Measurements from ENCODE around the gene GRIP2.

Gene GRIP2

GRCh38 chr3:14539742-14540491 is at the start of gene GRIP2:
Gene GRIP2, minus strand, starts transcription at chr3:14540342. Its CDS starts 34 bp downstream, at chr3:14540308.
- DNase-seq (ENCODE audit: low read depth, low spot score): no peak

DNA sequence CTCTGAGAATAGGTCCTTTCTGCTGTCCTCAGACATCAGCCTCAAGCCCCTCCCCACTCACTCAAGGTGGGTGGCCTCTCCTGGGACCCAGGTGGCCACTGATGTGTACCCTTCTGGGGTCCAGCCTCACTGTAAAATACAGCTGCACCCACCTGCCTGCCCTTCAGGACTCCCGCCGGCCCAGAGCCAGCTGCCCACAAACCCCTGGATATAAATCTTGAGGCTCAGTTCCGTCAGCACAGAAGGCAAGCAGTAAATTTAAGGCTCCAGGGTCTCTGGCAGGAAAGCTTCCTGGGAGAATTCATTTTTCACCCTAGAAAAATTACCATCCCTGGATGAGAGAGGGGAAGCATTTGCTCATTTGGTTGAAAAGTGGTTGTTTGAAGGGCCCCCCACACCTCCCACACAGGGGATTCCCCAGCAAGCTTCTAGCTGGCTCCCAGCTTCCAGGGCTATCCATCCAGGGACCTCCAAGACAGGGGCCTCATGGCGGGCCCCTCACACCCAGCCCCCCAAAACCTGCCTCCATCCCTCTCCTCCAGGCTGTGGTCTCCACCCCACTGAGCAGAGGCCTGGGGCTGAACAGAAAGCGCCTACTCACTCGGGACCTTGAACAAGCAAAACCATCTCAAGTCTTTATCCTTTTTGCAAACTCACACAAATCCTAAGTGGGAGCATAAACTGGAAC is 48.4 kb upstream of the GRIP2 start:
- DNase-seq (ENCODE audit: low read depth, low spot score): no peak

DNA sequence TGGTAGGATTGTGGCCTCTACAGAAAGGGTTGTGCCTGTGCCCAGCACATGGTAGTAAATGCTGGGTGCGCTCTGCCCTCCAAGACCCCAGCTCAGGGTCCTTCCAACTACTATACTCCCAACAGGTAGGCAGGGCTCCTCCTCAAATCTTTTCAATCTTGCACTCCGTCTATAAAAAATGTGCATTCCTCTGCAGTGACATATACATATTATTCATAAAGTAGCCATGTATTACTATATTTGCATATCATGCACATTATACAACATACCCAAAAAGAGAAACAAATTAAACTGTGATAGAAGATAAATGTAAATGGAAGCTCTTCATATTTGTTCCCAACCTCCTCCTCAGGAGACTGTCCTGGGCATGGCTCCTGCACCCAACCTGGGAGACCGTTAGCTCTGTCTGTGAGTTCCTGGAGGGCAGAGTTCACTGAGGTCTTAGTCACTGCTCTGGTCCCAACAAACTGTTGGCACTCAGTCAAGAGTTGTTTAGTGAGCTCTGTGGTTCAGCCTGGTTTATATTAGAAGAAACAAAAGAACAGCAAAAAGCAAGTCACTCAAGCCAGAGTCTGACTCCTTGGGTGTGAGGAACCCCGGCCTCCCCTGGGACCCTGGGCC is 47.7 kb upstream of the GRIP2 start:
- DNase-seq (ENCODE audit: low read depth, low spot score): peak; percentile 26

DNA sequence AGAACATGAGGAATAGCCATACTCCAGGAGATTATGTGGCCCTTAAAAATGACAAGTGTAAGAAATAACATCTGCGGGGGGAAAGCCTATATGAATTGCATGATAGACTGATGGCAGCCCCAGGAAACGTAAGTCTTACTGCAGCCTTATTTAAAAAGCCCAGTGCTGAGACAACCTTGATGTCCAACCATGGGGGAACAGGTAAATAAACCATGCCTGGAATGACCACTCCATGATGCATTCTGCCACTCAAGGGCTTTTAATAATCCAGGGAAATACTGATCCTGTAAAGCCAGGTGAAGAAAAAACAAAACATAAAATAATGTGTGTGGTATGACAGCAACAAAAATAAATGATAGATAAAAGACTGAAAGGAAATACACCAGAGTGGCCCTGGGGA is 46.5 kb upstream of the GRIP2 start:
- DNase-seq (ENCODE audit: low read depth, low spot score): no peak

- peak; percentile 36 for DNase-seq (ENCODE audit: low read depth, low spot score)
Measured at GRCh38 chr3:14583548-14584091, 43.5 kb upstream of the GRIP2 start.

- peak; percentile 28 for DNase-seq (ENCODE audit: low read depth, low spot score)
Measured at GRCh38 chr3:14582045-14582410, 41.9 kb upstream of the GRIP2 start.

DNA sequence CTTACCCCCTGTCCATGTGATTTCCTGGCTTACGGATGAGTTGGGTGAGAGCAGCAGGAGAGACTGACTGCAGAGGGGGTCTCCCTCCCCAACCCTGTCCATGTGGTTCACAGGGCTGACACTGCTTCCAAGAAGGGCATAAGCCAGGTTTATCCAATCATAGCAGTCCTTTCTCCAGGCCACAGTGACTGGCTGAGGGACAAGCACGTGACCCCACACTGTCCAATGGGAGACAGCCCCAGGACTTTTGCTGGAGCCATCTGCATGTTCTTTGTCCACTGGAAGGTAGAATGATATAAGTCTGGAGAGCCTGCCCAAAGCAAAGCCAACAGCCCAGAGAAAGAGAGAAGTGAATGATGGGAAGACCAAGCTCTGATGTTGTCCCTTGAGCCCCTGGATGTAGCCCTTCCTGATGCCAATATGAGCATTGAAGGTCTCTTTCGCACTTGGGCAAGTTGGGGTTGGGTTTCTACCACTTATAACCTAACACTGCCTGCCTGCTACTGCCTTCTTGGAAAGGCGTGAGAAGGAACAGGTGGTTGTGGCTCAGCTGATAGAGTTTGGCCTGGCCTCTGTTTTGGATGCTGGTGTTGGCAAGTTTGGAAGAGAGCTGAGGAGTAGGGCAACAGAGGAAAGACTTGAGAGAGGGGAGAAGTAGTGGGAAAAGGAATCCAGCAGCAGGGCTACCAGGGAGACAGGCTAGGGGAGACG is 41.3 kb upstream of the GRIP2 start:
- no peak for DNase-seq (ENCODE audit: low read depth, low spot score)

GRCh38 chr3:14577897-14578296 is 37.8 kb upstream of the GRIP2 start:
- DNase-seq (ENCODE audit: low read depth, low spot score): no peak

DNA sequence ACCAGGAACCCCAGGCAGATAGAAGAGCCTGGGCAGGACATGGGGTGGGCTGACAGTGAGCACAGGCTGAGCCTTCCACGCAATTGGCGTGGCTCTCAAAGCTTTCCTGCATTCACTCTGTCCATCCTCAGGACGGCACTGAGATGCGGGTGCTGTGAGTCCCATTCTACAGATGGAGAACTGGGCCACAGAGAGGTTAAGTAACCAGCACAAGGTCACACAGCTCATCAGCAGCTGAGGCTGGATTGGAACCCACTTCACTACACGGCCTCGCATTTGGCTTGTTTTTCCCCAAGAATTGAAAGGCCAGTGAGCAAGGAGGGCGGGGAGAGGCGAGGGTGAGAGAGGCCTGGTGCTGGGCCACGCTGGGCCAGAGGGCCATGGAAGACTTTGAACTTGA is 36.0 kb upstream of the GRIP2 start:
- no peak for DNase-seq (ENCODE audit: low read depth, low spot score)

- DNase-seq (ENCODE audit: low read depth, low spot score): no peak
Measured at GRCh38 chr3:14574183-14574582, 34.0 kb upstream of the GRIP2 start.

GRCh38 chr3:14573706-14574105 is 33.6 kb upstream of the GRIP2 start:
- no peak for DNase-seq (ENCODE audit: low read depth, low spot score)

DNA sequence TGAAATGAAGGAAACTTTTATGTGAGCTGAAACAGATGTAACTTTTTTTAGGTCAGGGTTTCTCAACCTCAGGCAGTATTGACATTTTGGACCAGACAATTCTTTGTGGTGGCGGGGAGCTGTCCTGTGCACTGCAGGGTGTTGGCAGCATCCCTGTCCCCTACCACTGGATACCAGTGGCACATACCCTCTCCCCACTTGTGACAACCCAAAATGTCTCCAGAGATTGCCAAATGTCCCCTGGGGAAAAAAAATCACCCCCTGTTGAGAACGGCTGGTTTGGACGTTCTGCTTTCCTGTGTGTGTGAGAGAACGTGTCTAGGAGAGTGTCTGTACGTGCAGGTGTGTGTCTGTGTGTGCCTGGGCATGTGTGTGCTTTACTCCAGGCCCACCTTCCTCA is 30.7 kb upstream of the GRIP2 start:
- DNase-seq (ENCODE audit: low read depth, low spot score): no peak

- no peak for DNase-seq (ENCODE audit: low read depth, low spot score)
Measured at GRCh38 chr3:14570089-14570488, 29.9 kb upstream of the GRIP2 start.

DNA sequence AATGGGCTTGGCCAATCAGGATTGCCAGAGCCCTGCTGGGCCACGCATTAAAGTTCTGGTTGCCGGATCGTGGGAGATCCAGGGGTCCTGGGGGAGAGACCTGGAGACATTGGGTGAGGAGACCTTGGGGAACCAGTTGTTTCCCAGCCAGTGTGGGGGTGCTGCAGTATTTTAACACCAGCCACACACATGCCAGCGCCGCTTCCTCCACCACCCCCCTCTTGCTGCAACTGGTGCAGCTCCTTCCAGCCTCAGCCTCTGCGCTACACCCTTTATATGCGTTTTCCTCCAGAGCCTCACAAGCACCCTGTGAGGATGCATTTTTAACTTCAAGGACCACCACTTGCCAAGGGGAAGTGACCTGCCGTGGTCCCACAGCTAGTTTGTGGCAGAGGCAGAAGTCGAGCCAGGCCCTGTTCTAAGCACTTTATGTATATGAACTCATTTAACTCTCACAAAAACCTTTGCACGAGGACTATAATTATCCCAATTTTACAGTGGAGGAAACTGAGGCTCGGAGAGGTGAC is 29.4 kb upstream of the GRIP2 start:
- no peak for DNase-seq (ENCODE audit: low read depth, low spot score)

DNA sequence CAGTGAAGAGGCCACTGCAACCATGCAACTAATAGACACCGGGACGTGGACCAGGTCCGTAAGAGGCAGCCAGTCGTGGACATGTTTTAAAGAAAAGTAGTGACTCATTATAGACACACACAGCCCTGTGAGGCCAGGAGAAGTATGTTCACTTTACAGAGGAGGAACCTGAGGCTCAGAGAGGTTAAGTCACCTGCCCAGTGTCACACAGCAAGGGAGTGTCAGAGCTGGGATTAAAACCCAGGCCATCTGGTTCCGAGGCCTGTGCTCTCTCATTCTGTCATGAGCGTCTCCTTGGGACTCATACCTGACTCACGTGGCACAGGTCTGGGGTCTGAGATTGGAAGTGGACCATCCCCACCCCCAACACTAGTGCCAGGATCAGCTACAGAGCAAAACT is 28.1 kb upstream of the GRIP2 start:
- DNase-seq (ENCODE audit: low read depth, low spot score): no peak

DNA sequence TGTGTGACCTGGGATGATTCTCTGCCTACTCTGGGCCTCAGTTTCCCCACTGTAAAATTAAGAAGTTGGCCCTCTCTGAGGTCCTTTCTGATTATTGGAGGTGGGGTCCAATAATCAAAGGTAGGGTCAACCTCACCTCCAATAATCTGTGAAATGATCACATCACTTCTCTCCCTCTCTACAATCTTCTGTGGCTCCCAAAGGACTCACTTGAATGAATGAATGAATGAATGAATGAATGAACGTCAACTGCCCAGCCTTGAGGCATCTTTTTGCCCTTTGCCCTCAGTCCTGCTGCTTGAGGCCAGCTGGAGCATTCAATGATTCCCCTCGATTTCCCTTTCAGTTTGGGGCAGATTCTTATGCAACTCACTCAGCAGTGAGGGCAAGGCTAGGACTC is 26.7 kb upstream of the GRIP2 start:
- no peak for DNase-seq (ENCODE audit: low read depth, low spot score)

- peak; percentile 94 for DNase-seq (ENCODE audit: low read depth, low spot score)
Measured at GRCh38 chr3:14565868-14566588, 25.9 kb upstream of the GRIP2 start.

DNA sequence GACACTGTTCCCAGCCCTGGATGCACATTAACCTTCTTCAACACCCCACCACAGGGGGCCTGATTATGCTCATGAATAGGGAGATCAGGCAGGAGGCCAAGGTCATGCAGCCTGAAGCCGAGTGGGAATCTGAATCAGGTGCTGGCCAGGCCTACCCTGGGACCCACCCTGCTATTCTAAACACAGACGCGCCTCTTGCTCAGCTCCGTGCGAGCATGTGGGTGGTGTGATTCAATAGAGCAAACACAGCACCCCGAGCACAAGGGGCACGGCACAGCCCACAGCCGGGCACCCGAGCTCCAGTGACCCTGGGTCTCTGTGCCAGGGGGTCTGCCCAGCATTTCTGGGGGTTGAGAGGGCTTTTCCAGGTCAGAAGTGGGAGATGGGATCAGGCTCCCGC is 24.6 kb upstream of the GRIP2 start:
- DNase-seq (ENCODE audit: low read depth, low spot score): no peak

- no peak for DNase-seq (ENCODE audit: low read depth, low spot score)
Measured at GRCh38 chr3:14563946-14564539, 23.9 kb upstream of the GRIP2 start.

- DNase-seq (ENCODE audit: low read depth, low spot score): no peak
Measured at GRCh38 chr3:14562121-14562890, 22.2 kb upstream of the GRIP2 start.

Measured in astrocyte of the hippocampus (primary cell).